SK-N-MC (cell line): ENCODE data around the gene ADAMTS1.

Experiments
- DNase-seq: peaks from one replicate; pipeline ENCODE4 v3.0.0-alpha.2; 2011; ENCODE audit warnings: low read depth, low spot score
- H3K27ac ChIP-seq: fragments of 200-600 bp; sonication (generic); 2 replicates; pipeline ENCODE4 v1.5.1; 2016; ENCODE audit warnings: mixed run types
- H3K36me3 ChIP-seq: fragments of 200-600 bp; sonication (generic); 2 replicates; pipeline ENCODE4 v1.6.1; 2017; ENCODE audit warnings: antibody characterized with exemption, low read length, mixed read lengths; ENCODE audit not compliant: insufficient read depth
- H3K4me3 ChIP-seq: fragments of 200-600 bp; sonication (generic); 2 replicates; pipeline ENCODE4 v1.5.1; 2016
- H3K9ac ChIP-seq: fragments of 200-600 bp; sonication (generic); 2 replicates; pipeline ENCODE4 v1.8.0; 2017; ENCODE audit warnings: mixed run types, mixed read lengths; ENCODE audit not compliant: insufficient read length
- H3K9me3 ChIP-seq: fragments of 200-600 bp; sonication (generic); 2 replicates; pipeline ENCODE4 v1.6.1; 2017; ENCODE audit warnings: low read depth, mild to moderate bottlenecking, antibody characterized with exemption, low read length, moderate library complexity, mixed read lengths
- EZH2 ChIP-seq: fragments of 200-600 bp; sonication (generic); IDR thresholded peaks from one replicate; pipeline ENCODE4 v1.6.1; 2017; ENCODE audit warnings: antibody characterized with exemption
- FOXP2 ChIP-seq: optimal IDR thresholded peaks from 2 replicates; pipeline ENCODE3; 2011; ENCODE audit warnings: mild to moderate bottlenecking, moderate library complexity; ENCODE audit not compliant: insufficient read depth; ENCODE audit errors: extremely low read length, control extremely low read depth
- POLR2AphosphoS5 ChIP-seq: IDR thresholded peaks from 2 replicates; pipeline ENCODE4 v1.6.1; 2012; ENCODE audit warnings: mild to moderate bottlenecking, low read depth, low read length, borderline replicate concordance

The ADAMTS1 gene

GRCh38 chr21:26812173-26812572, 33.0 kb downstream of the ADAMTS1 start:
- no peak for TF ChIP-seq EZH2
- no peak for TF ChIP-seq FOXP2
- no peak for TF ChIP-seq POLR2AphosphoS5
- Histone ChIP-seq H3K9me3 (no peaks in the 10 kb centered on the region), H3K9ac (no peak overlapping the region), H3K4me3 (no peak overlapping the region), H3K27ac (no peak overlapping the region), H3K36me3 (no peaks in the 10 kb centered on the region)
- no peak for DNase-seq

- TF ChIP-seq EZH2 = no peak
- no peak for TF ChIP-seq FOXP2
- TF ChIP-seq POLR2AphosphoS5 = no peak
- Histone ChIP-seq H3K4me3 (no peak overlapping the region), H3K9ac (no peak overlapping the region), H3K36me3 (no peaks in the 10 kb centered on the region), H3K9me3 (no peaks in the 10 kb centered on the region), H3K27ac (no peak overlapping the region)
- DNase-seq = no peak
Observed at GRCh38 chr21:26811482-26811881, 33.7 kb downstream of the ADAMTS1 start.

GRCh38 chr21:26810676-26811415, 34.4 kb downstream of the ADAMTS1 start:
- Histone ChIP-seq H3K4me3 (no peak overlapping the region), H3K27ac (no peak overlapping the region), H3K36me3 (no peaks in the 10 kb centered on the region), H3K9me3 (no peaks in the 10 kb centered on the region), H3K9ac (no peak overlapping the region)
- no peak for DNase-seq
- TF ChIP-seq EZH2 = no peak
- no peak for TF ChIP-seq POLR2AphosphoS5
- no peak for TF ChIP-seq FOXP2

- Histone ChIP-seq H3K4me3 (no peak overlapping the region), H3K9me3 (no peaks in the 10 kb centered on the region), H3K27ac (no peak overlapping the region), H3K36me3 (no peaks in the 10 kb centered on the region), H3K9ac (no peak overlapping the region)
- no peak for DNase-seq
- TF ChIP-seq EZH2 = no peak
- TF ChIP-seq POLR2AphosphoS5 = no peak
- no peak for TF ChIP-seq FOXP2
Observed at GRCh38 chr21:26810266-26810665, 34.9 kb downstream of the ADAMTS1 start.

GRCh38 chr21:26809745-26810144, 35.5 kb downstream of the ADAMTS1 start:
- Histone ChIP-seq H3K36me3 (no peaks in the 10 kb centered on the region), H3K4me3 (no peak overlapping the region), H3K9ac (no peak overlapping the region), H3K9me3 (no peaks in the 10 kb centered on the region), H3K27ac (no peak overlapping the region)
- TF ChIP-seq POLR2AphosphoS5 = no peak
- no peak for TF ChIP-seq EZH2
- no peak for TF ChIP-seq FOXP2
- DNase-seq = no peak

GRCh38 chr21:26806801-26807295, 38.4 kb downstream of the ADAMTS1 start:
- no peaks in the 10 kb centered on the region for H3K36me3 ChIP-seq
- no peak overlapping the region for H3K4me3 ChIP-seq
- no peak overlapping the region for H3K9ac ChIP-seq
- H3K27ac ChIP-seq = no peak overlapping the region
- TF ChIP-seq POLR2AphosphoS5 (no peak), FOXP2 (no peak), EZH2 (no peak)
- no peaks in the 10 kb centered on the region for H3K9me3 ChIP-seq
- no peak for DNase-seq

GRCh38 chr21:26804895-26805609, 40.2 kb downstream of the ADAMTS1 start:
- Histone ChIP-seq H3K27ac (no peak overlapping the region), H3K4me3 (no peak overlapping the region), H3K9me3 (no peaks in the 10 kb centered on the region), H3K9ac (no peak overlapping the region), H3K36me3 (no peaks in the 10 kb centered on the region)
- TF ChIP-seq FOXP2 (no peak), POLR2AphosphoS5 (no peak), EZH2 (no peak)
- no peak for DNase-seq

GRCh38 chr21:26801498-26801897, 43.7 kb downstream of the ADAMTS1 start:
- H3K4me3 ChIP-seq = peak overlapping the region; percentile 69
- no peaks in the 10 kb centered on the region for H3K9me3 ChIP-seq
- peak; percentile 84 for DNase-seq
- TF ChIP-seq FOXP2 (no peak), EZH2 (no peak), POLR2AphosphoS5 (no peak)
- H3K36me3 ChIP-seq = no peaks in the 10 kb centered on the region
- peak overlapping the region; percentile 98 for H3K27ac ChIP-seq
- H3K9ac ChIP-seq = peak overlapping the region; percentile 84

- Histone ChIP-seq H3K27ac (peak overlapping the region; percentile 98), H3K36me3 (no peaks in the 10 kb centered on the region), H3K9ac (peak overlapping the region; percentile 84), H3K9me3 (no peaks in the 10 kb centered on the region), H3K4me3 (peak overlapping the region; percentile 69)
- TF ChIP-seq POLR2AphosphoS5 = no peak
- TF ChIP-seq EZH2 = no peak
- no peak for TF ChIP-seq FOXP2
- DNase-seq = no peak
Observed at GRCh38 chr21:26800970-26801431, 44.2 kb downstream of the ADAMTS1 start.
